NOMO-1 treated with dmso at 0.1 percent for 144 hours (cell line): ENCODE data around the gene DHRSX.
"Not testable (repeated sequence)": the region's sequence is repeated elsewhere in the genome, so short reads cannot be mapped to it uniquely, and the experiment has no call there.

Source experiments
- DNase-seq: peaks from one replicate; lab custom pipeline; 2025; ENCODE audit not compliant: unreplicated experiment; lab: John Stamatoyannopoulos, UW

Gene DHRSX

GRCh38 chrX:2283111-2283859, 217.5 kb downstream of the DHRSX start:
- no peak for DNase-seq

- DNase-seq: no peak
Measured at GRCh38 chrX:2282490-2283090, 218.2 kb downstream of the DHRSX start.

- no peak for DNase-seq
Measured at GRCh38 chrX:2272337-2272736, 228.4 kb downstream of the DHRSX start.

- DNase-seq: not testable (repeated sequence)
Measured at GRCh38 chrX:2271595-2271994, 229.2 kb downstream of the DHRSX start.

- not testable (repeated sequence) for DNase-seq
Measured at GRCh38 chrX:2270783-2271182, 230.0 kb downstream of the DHRSX start.

- DNase-seq: no peak
Measured at GRCh38 chrX:2267890-2268289, 232.9 kb downstream of the DHRSX start.

- no peak for DNase-seq
Measured at GRCh38 chrX:2266445-2267349, 234.1 kb downstream of the DHRSX start.

GRCh38 chrX:2265658-2266444, 234.9 kb downstream of the DHRSX start:
- not testable (repeated sequence) for DNase-seq

- no peak for DNase-seq
Measured at GRCh38 chrX:2264179-2265030, 236.4 kb downstream of the DHRSX start.

GRCh38 chrX:2263203-2263602, 237.6 kb downstream of the DHRSX start:
- DNase-seq: no peak

GRCh38 chrX:2262668-2263055, 238.1 kb downstream of the DHRSX start:
- no peak for DNase-seq

- DNase-seq: no peak
Measured at GRCh38 chrX:2261831-2262667, 238.7 kb downstream of the DHRSX start.

- no peak for DNase-seq
Measured at GRCh38 chrX:2252331-2253065, 248.3 kb downstream of the DHRSX start.

GRCh38 chrX:2251211-2251610, 249.6 kb downstream of the DHRSX start:
- no peak for DNase-seq

GRCh38 chrX:2243913-2244460, 256.8 kb downstream of the DHRSX start:
- no peak for DNase-seq

GRCh38 chrX:2242980-2243379, 257.8 kb downstream of the DHRSX start:
- DNase-seq: no peak

- no peak for DNase-seq
Measured at GRCh38 chrX:2242326-2242725, 258.4 kb downstream of the DHRSX start.

- not testable (repeated sequence) for DNase-seq
Measured at GRCh38 chrX:2241496-2241895, 259.3 kb downstream of the DHRSX start.
